Suppressor macrophage (primary cell): ENCODE results near the gene PARP16.
"Not testable (repeated sequence)": the region's sequence is repeated elsewhere in the genome, so short reads cannot be mapped to it uniquely, and the experiment has no call there.

ENCODE experiments used
- DNase-seq, 4 experiments: peaks; one replicate each; pipeline ENCODE4 v3.0.0-alpha.2; 2020 to 2022

PARP16 gene

GRCh38 chr15:65275728-65276126 lies 11.0 kb downstream of the PARP16 start:
- peak in 1 of 4 experiments; percentile 4 for DNase-seq

DNA sequence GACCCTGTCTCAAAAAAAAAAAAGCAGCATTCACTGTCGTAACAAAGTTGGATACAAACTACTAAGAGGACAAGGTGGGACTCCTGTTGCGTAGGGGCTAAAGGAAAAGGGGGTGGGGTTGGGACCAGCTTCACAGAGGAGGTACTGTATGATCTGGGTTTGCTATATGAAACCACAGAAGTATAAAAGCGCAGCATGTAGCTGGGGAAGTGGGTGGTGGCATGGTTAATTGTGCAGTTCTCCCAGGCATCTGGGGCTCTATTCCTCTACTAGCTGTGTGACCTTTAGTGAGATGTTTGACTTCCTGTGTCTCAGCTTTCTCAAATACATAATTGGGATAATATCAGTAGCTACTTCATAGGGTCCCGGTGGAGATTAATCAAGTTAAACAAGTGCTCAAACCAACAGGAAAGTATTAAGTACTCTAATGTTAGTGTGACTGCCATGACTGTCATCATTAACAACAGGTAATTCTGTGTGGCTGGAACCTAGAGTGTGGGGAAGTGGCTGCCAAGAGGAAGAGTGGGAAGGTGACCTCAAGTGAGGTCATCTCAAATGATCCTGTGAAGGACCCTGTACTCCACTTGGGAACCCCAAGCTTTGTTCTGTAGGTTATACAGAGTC lies 11.5 kb downstream of the PARP16 start:
- peak; percentile 12 to 44 (median 40) for DNase-seq

DNA sequence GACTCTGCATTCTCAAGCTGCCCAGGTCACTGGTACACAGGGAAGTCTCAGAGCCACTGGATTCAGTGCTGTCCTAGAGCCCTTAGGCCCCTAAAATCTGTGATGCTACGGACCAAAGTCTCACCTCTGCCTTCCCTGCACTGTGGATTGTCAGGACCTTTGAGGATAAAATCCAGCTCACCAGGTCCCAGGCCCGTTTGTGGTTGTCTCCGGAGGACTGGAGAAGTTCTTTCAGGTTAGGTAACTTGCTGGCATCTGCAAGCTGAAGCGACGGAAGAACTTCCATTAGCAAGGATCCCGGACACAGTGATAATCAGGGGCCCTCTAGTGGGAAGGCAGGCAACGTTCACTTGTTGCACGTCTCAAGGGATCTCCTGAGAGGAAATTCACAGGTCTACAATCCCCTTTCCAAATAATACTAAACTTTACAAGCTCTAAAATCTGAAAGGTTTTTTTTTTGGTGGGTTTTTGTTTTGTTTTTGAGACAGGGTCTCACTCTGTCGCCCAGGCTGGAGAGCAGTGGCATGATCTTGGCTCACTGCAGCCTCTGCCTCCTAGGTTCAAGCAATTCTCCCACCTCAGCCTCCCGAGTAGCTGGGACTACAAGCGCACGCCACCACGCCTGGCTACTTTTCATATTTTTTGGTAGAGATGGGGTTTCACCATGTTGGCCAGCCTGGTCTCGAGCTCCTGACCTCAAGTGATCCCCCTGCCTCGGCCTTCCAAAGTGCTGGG lies 15.7 kb downstream of the PARP16 start:
- DNase-seq = peak; percentile 52 to 76 (median 72)

- DNase-seq = no peak
Measured at GRCh38 chr15:65268411-65268810, 18.3 kb downstream of the PARP16 start.

GRCh38 chr15:65266469-65266868 lies 20.2 kb downstream of the PARP16 start:
- no peak for DNase-seq

DNA sequence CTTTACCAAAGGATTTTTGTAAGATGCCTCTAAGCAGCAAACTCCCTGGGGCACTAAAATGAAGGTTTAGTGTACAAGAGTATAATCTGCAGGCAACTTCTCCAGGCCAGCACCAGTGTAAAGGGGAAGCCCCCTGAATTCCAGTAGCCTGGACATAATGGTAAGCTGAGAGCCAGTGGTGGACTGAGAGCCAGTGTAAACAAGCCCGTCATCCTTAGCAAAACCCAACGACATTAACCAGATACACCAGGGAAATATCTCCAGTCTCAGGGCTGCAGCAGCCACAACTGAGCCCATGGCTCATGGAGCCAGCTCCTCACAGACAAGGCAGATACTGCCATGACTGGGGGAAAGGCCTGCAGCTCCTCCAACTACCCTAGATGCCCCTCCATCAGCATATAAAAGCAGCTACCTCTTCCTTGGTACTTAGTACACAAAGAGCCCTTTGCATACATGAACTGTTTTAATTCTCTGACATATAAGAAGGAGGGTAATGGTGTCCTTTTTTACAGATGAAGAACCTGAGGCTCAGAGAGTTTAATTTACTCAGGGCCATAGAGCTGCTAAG lies 21.7 kb downstream of the PARP16 start:
- DNase-seq = no peak

DNA sequence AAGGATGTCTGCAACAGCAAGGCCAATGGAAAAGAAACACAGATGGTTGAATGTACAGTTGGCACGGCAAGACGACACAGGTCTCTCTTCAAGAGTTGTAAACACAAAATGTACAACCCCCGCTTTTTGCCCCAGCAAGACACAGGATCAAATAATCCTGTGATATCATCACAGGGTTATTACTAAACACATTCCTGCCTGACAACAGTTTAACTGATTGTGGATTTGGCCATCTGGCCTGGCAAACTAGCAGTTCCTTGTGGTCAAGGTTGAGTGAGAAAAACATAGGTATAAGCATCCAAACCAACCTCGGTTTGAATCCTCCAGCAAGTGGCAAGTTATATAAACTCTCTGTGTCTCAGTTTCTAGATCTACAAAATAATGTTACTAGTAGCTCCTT lies 23.4 kb downstream of the PARP16 start:
- DNase-seq = no peak

DNA sequence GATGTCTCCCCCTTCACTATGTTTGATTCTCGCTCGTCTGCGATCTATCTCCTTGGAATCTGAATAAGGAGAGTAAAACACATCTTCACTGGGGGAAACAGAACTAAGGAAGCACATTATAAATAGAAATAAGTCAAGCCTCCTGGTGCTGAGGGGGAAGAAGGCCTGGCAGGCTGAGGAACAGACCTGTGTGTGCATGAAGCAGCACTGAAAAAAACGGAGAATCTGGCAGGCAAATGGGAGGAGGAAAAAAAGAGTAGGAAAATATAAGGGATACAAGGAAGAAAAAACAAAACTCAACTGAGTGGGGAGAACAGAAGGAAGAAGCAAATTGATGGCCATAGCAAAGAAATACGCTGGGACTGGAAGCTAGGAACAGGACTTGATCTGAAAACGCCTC lies 25.7 kb downstream of the PARP16 start:
- DNase-seq = no peak

DNA sequence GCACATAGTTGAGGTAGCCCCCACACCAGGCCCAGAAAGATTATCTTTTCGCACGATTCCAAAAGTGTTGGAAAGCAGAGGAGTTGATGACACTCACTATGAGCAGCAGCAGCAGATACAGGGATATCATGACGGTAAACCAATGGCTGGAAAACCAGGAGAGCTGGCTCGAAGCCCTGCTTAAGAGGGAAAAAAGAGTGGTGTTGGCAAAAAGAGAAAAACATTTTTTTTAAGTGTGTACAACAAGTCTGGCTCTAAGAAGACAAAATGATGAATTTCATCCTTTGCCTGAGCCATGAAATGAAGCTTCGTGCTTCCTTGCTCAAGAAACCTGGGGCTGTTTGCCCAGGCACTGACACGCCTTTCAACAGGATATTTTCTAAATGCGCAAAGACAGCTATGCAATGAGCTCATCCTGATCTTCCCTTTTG lies 27.3 kb downstream of the PARP16 start:
- DNase-seq = no peak

DNA sequence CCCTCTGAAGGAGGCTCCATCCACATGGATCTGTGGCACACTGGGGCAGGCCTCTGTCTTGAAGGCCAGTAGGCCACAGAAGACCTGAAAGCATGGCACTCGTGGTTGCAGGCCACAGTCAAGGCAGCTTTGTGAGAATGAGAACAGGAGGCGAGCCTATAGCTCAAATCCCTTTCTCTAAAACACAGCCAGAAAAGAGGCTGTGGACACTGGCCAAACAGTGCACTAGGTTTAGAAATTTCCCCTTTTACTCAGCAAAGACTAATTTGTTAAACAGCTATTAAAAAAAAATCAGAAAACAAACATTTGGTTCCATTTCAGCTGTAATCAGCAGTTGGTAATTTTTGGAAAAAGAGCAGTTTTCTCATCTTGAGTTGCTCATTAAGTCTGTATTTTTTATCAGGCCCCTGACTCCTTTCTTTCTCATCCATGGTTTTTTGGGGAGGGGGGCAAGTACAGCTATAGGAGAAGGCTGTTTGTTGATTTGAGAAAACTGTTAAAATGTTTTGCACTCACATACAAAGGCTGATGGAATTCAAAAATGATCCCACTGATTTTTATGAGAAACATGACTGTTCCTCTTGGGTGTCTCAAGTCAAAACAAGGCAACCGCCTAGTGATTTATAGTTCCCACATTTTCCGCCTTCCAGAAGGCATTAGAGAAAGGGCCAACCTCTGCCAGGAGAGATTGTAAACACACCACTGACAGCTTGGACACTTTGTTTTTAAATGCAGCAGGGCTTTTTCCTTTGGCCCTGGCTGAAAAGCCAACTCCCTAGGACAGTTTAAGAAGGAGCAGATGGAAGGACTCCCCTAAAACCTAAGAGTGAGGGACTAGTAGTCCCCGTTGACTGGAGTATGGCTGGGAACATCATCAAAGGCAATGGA lies 28.1 kb downstream of the PARP16 start:
- DNase-seq = no peak

- no peak for DNase-seq
Measured at GRCh38 chr15:65255486-65256140, 31.1 kb downstream of the PARP16 start.

- no peak for DNase-seq
Measured at GRCh38 chr15:65254758-65255157, 31.9 kb downstream of the PARP16 start.

- DNase-seq = no peak
Measured at GRCh38 chr15:65254356-65254755, 32.3 kb downstream of the PARP16 start.

DNA sequence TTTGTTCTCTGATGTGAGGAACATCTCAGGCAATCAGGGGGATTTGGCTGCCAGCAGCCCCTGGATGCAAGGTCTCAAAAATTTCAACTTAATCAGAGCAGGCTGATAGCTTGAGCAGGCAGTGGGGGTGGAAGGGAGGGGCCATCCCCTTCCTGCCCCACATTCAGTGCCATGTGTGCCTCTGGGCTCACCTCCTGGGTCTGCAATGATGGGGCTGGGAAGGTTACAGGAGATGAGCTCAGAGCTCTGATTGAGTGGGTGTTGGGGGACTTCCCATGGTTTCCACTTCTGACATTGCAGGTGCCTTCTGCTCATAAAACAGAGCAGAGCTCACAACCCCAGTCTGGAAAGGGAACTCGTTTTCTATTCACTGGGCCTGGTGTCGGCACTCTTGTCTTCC lies 37.0 kb downstream of the PARP16 start:
- peak; percentile 4 to 47 (median 33) for DNase-seq

- no peak for DNase-seq
Measured at GRCh38 chr15:65248511-65249255, 38.0 kb downstream of the PARP16 start.

DNA sequence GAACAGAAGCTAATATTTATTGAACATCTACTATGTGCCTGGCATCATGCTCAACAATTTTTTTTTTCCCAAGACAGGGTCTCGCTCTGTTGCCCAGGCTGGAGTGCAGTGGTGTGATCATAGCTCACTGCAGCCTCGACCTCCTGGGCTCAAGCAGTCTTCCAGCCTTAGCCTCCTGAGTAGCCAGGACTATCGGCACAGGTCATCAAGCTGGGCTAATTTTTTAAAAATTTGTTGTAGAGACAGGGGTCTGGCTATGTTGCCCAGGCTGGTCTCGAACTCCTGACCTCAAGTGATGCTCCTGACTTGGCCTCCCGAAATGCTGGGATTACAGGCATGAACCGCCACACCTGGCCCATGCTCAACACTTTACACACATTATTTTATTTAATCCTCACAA lies 39.7 kb downstream of the PARP16 start:
- DNase-seq = no peak

- no peak for DNase-seq
Measured at GRCh38 chr15:65246026-65246714, 40.5 kb downstream of the PARP16 start.

DNA sequence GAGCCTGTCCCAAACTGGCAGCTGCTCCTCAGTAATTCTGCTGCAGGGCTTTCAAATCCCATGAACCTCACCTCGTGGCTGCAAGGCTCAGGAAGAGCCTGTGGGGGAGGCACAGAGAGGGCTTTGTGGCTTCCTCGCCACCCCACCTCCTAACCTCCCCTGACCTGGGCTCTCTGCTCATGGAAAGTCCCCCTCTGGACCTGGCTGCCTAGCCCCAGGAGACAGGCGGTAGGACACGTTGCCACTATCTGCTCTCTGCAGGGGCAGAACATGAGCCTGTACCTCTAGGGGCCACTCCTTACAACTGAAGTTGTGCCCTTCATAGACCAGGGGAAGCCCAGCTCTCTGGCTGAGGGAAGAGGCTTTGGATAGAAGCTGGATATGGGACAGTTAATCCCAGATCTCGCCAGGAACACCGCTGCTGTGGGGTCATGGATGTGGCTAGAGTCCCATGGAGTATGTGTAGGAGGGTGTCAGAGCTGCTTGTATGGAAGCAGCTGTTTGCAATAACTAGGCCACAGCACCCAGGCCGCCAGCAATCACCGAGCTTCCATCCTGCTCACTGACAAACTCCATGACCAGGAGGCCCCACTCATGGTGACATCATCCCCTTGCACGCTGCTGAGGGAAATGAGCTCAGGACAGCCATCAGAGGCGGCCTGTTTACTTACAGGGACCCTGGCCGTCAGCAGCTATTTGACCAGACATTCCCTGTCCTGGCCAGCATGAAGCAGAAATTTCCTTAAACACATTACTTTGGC lies 41.4 kb downstream of the PARP16 start:
- DNase-seq = no peak

- DNase-seq = no peak
Measured at GRCh38 chr15:65244638-65245037, 42.0 kb downstream of the PARP16 start.

- not testable (repeated sequence) for DNase-seq
Measured at GRCh38 chr15:65236443-65236842, 50.2 kb downstream of the PARP16 start.
